ENCODE measurements around the gene NMNAT2. TPM values are rescaled to one million over a fixed set of nuclear protein-coding genes. Genes with fewer than 3 reads are reported as not detected.

NMNAT2 gene
- total RNA-seq, 1 experiment from 2014 or later = 11.4 TPM

DNA sequence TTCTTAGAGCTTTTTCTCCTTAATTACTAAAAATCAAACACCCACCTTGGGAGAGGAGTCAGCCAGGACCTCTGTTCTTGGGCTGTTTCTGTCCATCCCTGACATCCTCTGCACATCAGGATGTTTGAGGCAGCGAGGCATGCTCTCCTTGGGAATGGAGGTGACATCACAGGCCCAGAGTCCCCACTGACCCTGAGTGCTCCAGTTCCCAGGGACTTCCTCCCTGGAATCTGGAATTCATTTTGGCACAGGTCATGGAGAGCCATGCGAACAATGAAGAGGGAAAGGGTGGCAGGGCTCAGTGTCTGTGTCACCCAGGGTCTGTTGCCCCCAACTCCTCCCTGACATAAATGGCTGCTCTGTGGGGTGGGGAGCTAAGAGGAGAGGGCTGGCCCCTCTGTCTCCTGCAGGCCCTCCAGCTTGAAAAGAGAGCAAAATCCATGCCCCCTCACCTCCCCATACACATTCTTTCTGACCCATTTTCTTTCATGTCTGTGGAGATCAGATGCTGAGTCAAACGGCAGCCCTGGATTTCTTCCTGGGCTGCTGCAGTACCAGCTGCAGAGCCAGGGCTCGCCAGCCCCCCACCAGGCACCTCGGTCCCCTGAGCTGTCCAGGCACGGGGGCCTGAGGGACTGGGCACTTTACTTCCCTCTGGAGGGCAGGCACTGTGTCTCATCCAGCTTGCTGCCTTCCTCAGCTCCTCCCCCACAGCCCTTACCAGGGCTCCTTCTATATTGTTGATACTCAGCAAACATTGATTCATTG lies 102.0 kb downstream of the NMNAT2 start:
- H3K14ac ChIP-seq (ENCODE audit: insufficient read depth, low read length) = no peak overlapping the region
- H3K27ac ChIP-seq (ENCODE audit: insufficient read length, low read depth, low read length) = no peak overlapping the region
- H3K23ac ChIP-seq (ENCODE audit: insufficient read length, low read depth, low read length) = no peak overlapping the region
- H4K20me1 ChIP-seq (ENCODE audit: control insufficient read depth, insufficient read depth, insufficient read length) = no peaks in the 10 kb centered on the region
- H3K27me3 Mint-ChIP-seq (ENCODE audit: low read depth) = no peaks in the 10 kb centered on the region
- no peak overlapping the region for H3K4ac ChIP-seq (ENCODE audit: low read depth, low read length)
- H2BK12ac ChIP-seq (ENCODE audit: insufficient read length, low read depth, low read length) = no peak overlapping the region
- H3K9me3 ChIP-seq (ENCODE audit: control insufficient read depth, low read depth, low read length) = no peaks in the 10 kb centered on the region
- H3K4me2 ChIP-seq (ENCODE audit: insufficient read depth, insufficient read length, low read length) = no peak overlapping the region
- H3K79me1 ChIP-seq (ENCODE audit: insufficient read depth, low read depth, low read length, poor library complexity, severe bottlenecking) = no peaks in the 10 kb centered on the region
- TF ChIP-seq, protein P1, sequence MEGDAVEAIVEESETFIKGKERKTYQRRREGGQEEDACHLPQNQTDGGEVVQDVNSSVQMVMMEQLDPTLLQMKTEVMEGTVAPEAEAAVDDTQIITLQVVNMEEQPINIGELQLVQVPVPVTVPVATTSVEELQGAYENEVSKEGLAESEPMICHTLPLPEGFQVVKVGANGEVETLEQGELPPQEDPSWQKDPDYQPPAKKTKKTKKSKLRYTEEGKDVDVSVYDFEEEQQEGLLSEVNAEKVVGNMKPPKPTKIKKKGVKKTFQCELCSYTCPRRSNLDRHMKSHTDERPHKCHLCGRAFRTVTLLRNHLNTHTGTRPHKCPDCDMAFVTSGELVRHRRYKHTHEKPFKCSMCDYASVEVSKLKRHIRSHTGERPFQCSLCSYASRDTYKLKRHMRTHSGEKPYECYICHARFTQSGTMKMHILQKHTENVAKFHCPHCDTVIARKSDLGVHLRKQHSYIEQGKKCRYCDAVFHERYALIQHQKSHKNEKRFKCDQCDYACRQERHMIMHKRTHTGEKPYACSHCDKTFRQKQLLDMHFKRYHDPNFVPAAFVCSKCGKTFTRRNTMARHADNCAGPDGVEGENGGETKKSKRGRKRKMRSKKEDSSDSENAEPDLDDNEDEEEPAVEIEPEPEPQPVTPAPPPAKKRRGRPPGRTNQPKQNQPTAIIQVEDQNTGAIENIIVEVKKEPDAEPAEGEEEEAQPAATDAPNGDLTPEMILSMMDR (conservative IDR thresholded peaks at IDR 0.05) = no peak
- no peak overlapping the region for H3K56ac ChIP-seq (ENCODE audit: insufficient read length, low read depth, low read length)
- H3T11ph ChIP-seq (ENCODE audit: low read length) = no peak overlapping the region
- no peak overlapping the region for H2BK5ac ChIP-seq (ENCODE audit: insufficient read length, low read length)
- WGBS (ENCODE audit: extremely low coverage, insufficient read length, low lambda C conversion rate) = no CpG with 5 or more reads among the region's 6 CpGs
- H2AFZ ChIP-seq (ENCODE audit: low read length) = no peak overlapping the region
- no peaks in the 10 kb centered on the region for H3K79me2 ChIP-seq (ENCODE audit: insufficient read depth, low read length)
- H3K4me1 Mint-ChIP-seq = peaks cover 37 to 51% of the 10 kb centered on the region in 2 experiments
- H2BK20ac ChIP-seq (ENCODE audit: low read depth, low read length, poor library complexity, severe bottlenecking) = no peak overlapping the region
- peak overlapping the region in 1 of 3 experiments; percentile 95; a peak in 3 of 7 replicates for H3K27ac Mint-ChIP-seq
- no peak overlapping the region for H3K18ac ChIP-seq (ENCODE audit: insufficient read length, low read depth, low read length)
- H4K5ac ChIP-seq (ENCODE audit: insufficient read length, low read depth, low read length) = no peak overlapping the region
- H3K23me2 ChIP-seq (ENCODE audit: insufficient read length, low read depth, low read length, poor library complexity, severe bottlenecking) = no peaks in the 10 kb centered on the region
- H3K4me3 Mint-ChIP-seq = no peak overlapping the region
- H3K9ac ChIP-seq (ENCODE audit: extremely low read depth, insufficient read length, low read length) = no peak overlapping the region
- no peak overlapping the region for H4K91ac ChIP-seq (ENCODE audit: insufficient read length, low read depth, low read length)
- H3K36me3 Mint-ChIP-seq (ENCODE audit: insufficient read depth in 1 of 3, low read depth in 3 of 3) = peaks cover 0 to 2% (median 0%) of the 10 kb centered on the region in 3 experiments; a peak in 1 of 7 replicates
- no peak overlapping the region for H2BK15ac ChIP-seq (ENCODE audit: low read depth, low read length)
- H3K9me3 Mint-ChIP-seq = peaks cover 0 to 4% of the 10 kb centered on the region in 2 experiments; a peak in 1 of 5 replicates
- H3K4me1 ChIP-seq (ENCODE audit: insufficient read depth, low read length) = peaks cover 5% of the 10 kb centered on the region
- no peak overlapping the region for H4K8ac ChIP-seq (replicated peaks; ENCODE audit: insufficient read length, low read depth, low read length)
- no peaks in the 10 kb centered on the region for H3K27me3 ChIP-seq (ENCODE audit: insufficient read depth, low read length)
- no peak overlapping the region for H2AK5ac ChIP-seq (ENCODE audit: insufficient read length, low read length)
- H2BK120ac ChIP-seq (ENCODE audit: low read depth, low read length, poor library complexity, severe bottlenecking) = no peak overlapping the region
- no peak for DNase-seq
